Esophagus muscularis mucosa (tissue), 3 donors: ENCODE results near the gene DPYSL3.

Source experiments
- POLR2AphosphoS5 ChIP-seq, 2 donors: sonication (generic); formaldehyde crosslinking; IDR thresholded peaks; one replicate each; pipeline ENCODE4 v1.6.1; 2017; ENCODE audit warnings: antibody characterized with exemption in 2 of 2
- TF ChIP-seq, protein P1 (sequence below), 3 experiments: fragments of 200-600 bp in 2 of 3; fragments of 450-650 bp in 1 of 3; sonication (generic) in 2 of 3; IDR thresholded peaks; one replicate each; pipeline ENCODE4 v1.5.1; 2017 to 2019; ENCODE audit warnings: antibody characterized with exemption in 3 of 3, mild to moderate bottlenecking in 2 of 3, moderate library complexity in 1 of 3

DNA sequence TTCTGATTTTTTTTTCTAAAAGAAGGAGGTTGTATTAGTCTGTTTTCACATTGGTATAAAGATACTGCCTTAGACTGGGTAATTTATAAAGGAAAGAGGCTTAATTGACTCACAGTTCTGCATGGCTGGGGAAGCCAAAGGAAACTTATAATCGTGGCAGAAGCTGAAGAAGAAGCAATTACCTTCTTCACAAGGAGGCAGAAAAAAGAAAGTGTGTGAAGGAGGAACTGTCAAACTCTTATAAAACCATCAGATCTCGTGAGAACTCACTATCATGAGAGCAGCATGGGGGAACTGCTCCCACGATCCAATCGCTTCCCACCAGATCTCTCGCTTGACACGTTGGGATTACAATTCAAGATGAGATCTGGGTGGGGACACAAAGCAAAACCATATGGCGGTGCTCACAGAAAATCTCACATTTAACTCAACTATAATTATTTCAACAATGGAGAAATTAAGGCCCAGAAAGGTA is 27.1 kb downstream of the DPYSL3 start:
- TF ChIP-seq POLR2AphosphoS5 (IDR thresholded peaks at IDR 0.05): no peak
- TF ChIP-seq, protein P1, sequence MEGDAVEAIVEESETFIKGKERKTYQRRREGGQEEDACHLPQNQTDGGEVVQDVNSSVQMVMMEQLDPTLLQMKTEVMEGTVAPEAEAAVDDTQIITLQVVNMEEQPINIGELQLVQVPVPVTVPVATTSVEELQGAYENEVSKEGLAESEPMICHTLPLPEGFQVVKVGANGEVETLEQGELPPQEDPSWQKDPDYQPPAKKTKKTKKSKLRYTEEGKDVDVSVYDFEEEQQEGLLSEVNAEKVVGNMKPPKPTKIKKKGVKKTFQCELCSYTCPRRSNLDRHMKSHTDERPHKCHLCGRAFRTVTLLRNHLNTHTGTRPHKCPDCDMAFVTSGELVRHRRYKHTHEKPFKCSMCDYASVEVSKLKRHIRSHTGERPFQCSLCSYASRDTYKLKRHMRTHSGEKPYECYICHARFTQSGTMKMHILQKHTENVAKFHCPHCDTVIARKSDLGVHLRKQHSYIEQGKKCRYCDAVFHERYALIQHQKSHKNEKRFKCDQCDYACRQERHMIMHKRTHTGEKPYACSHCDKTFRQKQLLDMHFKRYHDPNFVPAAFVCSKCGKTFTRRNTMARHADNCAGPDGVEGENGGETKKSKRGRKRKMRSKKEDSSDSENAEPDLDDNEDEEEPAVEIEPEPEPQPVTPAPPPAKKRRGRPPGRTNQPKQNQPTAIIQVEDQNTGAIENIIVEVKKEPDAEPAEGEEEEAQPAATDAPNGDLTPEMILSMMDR (IDR thresholded peaks at IDR 0.05): no peak
